NCI-H1694 (cell line): Measurements from ENCODE around the gene NBR1.
"Not testable (repeated sequence)": the region's sequence is repeated elsewhere in the genome, so short reads cannot be mapped to it uniquely, and the experiment has no call there.

Experiments
- DNase-seq: peaks from one replicate; lab custom pipeline; 2025; lab: John Stamatoyannopoulos, UW

Gene NBR1

DNA sequence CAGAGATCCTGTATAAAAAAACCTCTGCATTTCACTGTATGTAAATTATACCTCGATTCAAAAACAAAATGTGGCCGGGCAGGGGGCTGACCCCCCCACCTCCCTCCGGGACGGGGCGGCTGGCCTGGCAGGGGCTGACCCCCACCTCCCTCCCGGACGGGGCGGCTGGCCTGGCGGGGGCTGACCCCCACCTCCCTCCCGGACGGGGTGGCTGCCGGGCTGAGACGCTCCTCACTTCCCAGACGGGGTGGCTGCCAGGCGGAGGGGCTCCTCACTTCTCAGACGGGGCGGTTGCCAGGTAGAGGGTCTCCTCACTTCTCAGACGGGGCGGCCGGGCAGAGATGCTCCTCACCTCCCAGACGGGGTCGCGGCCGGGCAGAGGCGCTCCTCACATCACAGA is 11.8 kb upstream of the NBR1 start:
- DNase-seq, result not testable (repeated sequence)

DNA sequence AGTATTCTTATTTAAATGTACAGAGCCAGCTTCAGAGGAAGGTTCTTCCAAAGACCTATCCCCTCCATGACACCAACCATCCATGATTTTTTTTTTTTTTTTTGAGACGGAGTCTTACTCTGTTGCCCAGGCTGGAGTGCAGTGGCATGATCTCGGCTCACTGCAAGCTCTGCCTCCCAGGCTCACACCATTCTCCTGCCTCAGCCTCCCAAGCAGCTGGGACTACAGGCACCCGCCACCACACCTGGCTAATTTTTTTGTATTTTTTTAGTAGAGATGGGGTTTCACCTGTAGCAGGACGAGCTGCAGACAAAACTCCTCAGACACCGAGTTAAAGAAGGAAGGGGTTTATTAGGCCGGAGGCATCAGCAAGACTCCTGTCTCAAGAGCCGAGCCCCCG is 11.1 kb upstream of the NBR1 start:
- not testable (repeated sequence) for DNase-seq

DNA sequence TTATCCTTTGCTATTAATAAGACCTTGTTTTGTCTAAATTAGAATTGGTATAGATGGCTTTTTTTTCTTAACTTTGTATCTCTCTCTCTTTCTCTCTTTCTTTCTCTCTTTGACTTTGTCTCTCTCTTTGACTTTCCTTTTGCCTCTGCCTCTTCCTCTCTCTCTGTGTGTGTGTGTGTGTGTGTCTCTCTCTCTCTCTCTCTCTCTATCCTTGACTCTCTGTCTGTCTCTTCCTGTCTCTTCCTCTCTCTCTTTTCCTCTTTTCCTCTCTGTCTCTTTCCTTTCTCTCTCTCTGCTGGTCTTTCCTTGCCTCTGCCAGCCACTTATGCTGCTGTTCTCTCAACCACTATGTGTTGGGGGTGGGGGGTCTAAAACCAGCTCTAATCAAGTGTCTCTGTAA is 5.0 kb upstream of the NBR1 start:
- not testable (repeated sequence) for DNase-seq

DNA sequence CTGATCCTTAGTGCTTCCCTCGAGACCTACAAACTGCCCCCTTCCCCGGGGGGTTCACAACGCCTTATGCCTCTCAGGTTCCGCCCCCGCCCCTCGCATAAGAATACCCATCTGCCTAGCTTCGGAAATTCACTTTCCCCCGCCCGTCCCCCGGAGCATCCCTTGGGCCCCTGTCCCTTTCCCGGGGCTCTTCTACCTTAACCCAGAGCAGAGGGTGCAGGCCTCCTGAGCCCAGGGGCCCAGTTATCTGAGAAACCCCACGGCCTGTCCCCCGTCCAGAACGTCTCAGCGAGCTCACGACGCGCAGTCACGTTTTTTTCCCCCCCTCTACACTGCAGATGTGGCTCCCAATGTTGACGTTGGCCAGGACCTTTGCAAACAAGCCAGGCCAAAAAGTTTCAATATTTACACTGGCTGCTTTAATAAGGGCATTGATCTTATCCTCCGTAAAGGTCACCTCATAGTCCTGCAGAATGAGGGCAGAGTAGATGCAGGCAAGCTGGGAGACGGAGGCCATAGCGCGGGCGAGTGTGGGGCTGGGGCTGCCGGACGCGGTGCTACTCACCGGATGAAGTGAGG is 1.4 kb upstream of the NBR1 start:
- no peak for DNase-seq

DNA sequence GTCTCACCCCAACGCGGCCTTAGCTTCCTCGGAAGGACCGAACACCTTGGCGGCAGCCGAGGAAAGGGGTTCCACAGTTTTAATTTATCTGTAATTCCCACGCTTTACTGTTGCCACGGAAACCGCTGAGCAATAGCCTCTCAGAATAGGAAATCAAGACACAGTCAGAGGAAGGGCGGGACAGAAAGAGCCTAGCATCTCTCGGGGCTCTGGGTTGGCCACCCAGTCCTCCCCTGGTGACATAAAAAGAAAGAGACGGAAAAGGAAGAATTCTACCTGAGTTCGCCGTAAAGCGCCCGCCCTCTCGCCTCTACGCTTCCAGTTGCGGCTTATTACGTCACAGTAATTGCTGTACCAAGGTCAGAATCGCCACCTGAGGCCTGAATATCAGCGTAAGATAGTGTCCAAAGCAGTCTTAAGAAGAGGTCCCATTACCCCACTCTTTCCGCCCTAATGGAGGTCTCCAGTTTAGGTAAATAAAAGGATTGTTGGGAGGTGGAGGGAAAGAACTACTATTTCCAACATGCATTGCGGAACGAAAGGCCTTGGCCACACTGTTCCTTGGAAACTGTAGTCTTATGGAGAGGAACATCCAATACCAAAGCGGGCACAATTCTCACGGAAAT is 761 bp upstream of the NBR1 start:
- DNase-seq, result peak; percentile 94

DNA sequence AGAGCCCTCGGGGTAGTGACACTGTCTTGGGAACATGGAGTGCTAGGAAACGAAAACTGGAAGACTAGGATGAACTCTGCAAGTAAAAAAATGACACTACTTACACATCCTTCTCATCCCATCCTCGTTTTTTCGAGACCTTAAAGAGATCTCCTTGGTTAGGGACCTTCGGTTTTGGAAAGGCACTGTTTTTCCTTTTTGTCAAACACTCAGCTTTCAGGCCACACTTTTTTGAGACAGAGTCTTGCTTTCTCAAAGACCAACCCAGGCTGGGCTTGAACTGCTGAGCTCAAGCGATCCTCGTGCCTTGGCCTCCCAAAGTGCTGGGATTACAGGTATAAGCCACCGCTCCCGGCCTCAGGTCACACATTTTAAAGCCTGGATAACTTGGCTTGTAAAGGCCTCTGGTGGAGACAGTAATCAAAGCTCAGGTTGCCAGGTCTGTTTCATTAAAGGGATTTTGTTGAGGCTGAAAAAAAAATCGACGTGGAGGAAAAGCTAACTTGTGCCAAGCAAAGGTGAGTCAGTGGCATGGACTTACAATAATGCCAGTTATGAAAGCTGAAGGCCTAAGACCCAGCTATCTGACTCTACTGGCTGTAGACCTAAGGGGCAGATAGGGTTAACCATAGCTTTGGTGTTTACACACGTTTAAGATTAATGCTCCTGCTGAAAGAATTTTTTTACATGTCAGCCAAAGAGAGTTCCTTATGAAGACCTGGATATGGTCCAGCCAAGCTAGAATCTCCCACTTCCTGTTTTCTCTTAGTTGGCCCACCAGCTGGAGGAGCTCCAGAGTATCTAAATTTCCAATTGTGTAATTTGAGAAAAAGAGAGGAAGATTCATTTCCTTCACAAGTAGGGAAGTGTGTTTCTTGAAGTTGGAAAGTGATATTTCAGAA is 823 bp downstream of the NBR1 start:
- peak; percentile 44 for DNase-seq

DNA sequence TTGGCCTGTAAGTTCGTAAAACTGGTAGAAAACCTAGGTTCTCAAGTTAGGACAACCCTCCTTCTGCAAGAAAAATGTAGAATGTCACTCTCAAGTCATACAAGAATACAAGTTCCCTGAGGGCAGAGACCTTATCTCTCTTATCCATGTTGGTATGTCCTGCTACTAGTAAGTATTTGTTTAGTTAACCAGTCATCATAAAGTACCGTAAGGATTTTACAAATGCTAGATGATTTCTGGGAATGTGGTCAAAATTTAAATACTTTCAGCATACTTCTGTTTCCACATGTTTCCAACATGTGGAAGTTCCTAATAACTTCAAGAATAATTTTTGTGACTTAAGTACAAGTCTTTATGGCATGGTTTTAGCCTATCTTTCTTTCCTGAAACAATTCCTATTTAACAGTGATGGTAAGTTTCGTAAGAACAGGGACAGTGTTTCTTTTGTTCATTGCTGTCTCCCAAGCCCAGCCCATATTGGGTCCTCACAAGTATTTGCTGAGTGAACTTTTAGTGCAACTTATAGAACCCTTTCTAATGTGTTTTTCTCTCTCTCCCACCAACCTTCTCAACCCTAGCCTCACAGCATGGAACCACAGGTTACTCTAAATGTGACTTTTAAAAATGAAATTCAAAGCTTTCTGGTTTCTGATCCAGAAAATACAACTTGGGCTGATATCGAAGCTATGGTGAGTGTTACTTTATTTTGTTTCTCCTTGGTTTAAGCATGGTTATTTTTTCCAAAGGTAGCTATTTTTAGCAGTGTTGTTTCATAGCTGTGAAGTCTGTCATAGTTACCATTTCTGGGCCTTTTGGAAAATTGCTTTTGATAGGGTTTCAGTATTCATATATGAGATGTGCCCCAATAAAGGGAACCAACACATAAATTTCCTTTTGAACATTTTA is 4.5 kb downstream of the NBR1 start:
- no peak for DNase-seq

DNA sequence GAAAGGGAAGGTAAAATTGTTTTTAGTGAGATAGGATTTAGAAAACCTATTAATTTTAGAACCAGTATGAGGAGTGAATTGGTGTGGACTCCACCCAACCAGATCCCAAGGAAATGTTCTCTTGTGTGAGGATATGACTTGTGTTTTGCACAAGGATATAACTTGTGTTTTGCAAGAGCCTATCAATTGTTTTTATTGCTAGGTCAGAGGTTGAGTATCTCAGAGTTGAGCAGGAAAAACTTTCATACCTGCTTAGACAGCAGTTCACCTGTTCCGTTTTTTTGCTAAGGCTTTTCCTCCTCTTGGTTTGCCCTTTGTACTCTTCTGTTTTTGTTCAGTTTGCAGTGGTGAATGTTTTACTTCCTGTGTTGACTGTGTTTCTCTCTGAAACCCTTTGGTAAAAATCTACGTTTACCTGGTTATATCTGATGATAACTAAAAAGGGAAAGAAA is 5.1 kb downstream of the NBR1 start:
- DNase-seq, result no peak

DNA sequence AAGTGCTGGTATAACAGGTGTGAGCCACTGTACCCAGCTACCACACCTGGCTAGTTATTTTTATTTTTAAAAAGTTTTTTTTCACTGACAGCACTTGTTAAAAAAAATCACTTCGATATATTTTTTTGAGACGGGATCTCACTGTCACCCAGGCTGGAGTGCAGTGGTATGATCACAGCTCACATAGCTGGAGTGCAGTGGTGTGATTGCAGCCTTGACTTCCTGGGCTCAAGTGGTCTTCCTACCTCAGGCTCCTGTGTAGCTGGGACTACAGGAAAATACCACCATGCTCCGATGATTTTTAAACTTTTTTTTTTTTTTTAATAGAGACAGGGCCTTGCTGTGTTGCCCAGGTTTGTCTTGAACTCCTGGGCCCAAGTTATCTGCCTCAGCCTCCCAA is 12.9 kb downstream of the NBR1 start:
- no peak for DNase-seq

DNA sequence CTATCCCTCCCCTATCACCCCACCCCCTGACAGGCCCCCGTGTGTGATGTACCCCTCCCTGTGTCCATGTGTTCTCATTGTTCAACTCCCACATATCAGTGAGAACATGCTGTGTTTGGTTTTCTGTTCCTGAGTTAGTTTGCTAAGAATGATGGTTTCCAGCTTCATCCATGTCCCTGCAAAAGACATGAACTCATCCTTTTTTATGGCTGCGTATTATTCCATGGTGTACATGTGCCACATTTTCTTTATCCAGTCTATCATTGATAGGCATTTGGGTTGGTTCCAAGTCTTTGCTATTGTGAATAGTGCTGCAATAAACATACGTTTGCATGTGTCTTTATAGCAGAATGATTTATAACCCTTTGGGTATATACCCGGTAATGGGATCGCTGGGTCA is 15.6 kb downstream of the NBR1 start:
- not testable (repeated sequence) for DNase-seq

DNA sequence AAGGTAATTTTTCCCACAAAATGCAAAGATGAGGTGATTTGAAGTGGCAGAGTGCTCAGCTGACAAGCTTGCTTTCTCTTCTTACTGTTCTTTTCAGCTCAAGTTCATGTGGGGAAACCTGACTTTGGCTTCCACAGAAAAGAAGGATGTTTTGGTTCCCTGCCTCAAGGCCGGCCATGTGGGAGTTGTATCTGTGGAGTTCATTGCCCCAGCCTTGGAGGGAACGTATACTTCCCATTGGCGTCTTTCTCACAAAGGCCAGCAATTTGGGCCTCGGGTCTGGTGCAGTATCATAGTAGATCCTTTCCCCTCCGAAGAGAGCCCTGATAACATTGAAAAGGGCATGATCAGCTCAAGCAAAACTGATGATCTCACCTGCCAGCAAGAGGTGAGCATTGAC is 22.2 kb downstream of the NBR1 start:
- no peak for DNase-seq

DNA sequence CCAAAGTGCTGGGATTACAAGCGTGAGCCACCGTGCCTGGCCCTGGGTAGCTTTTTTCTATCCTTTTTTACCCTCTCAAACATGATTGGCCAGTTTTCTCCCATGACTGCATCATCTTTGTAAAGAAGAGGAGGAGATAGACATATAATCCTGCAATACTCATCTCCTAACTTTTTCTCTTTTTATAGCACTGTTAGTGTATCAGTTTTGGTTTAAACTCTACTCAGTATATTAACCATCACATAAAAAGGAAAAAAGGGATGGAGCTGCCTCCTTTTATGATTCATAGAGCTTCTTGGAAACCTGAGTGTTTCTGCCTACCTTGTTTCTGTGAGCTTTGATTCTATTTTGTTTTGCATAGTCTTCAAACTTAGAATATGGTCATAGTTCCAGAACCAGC is 28.6 kb downstream of the NBR1 start:
- no peak for DNase-seq

DNA sequence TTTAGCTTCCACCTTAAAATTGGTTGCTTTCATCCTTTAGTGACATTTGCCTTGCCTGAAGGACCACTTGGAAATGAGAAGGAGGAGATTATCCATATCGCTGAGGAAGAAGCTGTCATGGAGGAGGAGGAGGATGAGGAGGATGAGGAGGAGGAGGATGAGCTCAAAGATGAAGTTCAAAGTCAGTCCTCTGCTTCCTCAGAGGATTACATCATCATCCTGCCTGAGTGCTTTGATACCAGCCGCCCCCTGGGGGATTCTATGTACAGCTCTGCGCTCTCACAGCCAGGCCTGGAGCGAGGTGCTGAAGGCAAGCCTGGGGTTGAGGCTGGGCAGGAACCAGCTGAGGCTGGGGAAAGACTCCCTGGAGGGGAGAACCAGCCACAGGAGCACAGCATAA is 29.1 kb downstream of the NBR1 start:
- no peak for DNase-seq

DNA sequence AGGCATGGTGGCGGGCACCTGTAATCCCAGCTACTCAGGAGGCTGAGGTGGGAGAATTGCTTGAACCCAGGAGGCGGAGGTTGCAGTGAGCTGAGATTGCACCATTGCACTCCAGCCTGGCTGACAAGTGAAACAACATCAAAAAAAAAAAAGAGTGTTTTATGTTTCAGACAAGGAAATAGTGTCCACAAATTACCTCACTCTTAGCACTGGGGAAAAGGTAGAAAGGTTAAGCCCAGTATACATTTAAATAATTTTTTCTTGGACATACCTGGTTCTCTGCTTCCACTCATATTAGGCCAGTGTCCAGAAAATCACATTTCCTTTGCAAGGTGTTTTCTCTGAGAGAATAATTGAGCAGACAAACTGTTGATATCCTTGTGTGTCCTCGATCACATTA is 32.0 kb downstream of the NBR1 start:
- not testable (repeated sequence) for DNase-seq

DNA sequence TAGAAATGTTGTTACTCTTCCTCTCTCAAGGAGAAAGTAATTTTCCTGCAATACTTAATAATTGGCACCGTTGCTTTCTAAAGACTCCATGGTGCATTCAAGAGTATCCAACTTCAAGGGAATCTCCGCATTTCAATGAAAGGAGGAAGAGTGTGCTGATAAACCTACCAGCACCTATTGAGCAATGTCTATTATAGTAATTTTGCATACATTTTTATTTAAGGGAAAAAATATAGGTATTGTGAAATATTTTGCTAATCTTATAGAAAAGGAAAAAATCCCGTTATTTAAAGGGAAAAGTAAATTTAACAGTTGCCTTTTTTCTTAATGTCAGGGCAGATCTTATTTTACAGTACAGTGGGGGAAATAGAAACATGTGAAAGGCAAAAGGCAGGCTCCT is 39.6 kb downstream of the NBR1 start:
- no peak for DNase-seq

DNA sequence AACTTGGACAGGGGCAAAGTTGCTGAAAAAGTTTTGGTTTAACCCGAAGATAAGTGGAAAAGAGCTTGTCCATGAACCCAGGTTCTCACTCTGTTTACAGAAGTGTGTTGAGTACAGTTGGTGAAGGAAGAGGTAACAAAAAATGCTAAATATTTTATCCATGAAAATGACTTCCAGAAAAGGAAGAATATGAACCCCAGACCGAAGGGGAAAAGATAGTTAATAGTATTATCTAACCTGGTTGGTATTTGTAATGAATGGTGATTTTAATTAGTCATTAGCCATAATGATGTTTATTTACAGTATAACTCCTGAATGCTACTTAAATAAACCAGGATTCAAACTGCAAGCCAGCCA is 40.1 kb downstream of the NBR1 start:
- no peak for DNase-seq

DNA sequence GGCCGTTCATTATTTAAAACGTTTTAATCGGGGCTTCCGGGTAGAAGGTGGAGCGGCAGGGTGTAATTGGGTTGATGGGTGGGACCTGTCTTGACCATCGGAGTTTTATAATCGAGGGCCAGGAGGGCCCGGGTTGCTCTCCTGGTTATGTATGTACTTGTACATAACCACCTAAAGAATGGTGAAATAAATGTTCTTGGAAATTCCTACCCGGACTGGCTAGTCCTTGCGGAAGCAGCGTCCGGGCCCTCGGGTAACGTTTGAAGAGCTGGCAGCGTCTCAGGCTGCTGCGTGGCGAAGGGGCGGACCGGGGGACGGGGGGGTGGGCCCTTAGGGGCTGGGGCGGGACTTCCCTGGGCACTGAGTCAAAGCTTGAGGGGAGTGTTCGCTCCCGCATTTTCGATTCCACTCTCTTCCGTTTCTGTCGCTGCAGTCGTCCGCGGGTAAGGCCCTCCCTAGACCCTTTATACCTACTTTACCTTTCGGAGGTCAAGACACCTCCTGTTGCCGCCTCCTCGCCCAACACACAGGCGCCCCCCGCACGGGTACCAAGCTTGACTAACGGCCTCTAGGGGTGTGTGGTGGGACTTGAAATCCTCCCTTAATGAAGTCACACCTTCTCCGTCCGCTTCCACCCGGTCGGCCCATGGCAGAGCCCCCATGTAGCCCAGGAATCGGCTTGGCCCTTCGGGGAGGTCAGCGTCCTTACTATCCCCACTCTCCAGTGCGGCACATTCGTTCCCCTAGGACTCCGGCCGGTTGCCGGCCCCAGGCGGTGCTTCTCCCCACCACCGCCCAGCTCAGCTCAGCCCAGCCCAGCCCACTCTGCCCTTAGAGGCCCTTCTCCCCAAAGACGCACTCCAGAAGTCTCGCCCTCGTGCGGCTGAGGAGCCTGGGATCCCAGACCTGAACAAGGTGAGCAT is 40.7 kb downstream of the NBR1 start, which contains the start of gene TMEM106A:
Gene TMEM106A (plus strand): TSS at position 396 of the 923 bp plus-strand sequence. CDS start 1,167 bp downstream, outside the sequence.
- peak; percentile 58 for DNase-seq

DNA sequence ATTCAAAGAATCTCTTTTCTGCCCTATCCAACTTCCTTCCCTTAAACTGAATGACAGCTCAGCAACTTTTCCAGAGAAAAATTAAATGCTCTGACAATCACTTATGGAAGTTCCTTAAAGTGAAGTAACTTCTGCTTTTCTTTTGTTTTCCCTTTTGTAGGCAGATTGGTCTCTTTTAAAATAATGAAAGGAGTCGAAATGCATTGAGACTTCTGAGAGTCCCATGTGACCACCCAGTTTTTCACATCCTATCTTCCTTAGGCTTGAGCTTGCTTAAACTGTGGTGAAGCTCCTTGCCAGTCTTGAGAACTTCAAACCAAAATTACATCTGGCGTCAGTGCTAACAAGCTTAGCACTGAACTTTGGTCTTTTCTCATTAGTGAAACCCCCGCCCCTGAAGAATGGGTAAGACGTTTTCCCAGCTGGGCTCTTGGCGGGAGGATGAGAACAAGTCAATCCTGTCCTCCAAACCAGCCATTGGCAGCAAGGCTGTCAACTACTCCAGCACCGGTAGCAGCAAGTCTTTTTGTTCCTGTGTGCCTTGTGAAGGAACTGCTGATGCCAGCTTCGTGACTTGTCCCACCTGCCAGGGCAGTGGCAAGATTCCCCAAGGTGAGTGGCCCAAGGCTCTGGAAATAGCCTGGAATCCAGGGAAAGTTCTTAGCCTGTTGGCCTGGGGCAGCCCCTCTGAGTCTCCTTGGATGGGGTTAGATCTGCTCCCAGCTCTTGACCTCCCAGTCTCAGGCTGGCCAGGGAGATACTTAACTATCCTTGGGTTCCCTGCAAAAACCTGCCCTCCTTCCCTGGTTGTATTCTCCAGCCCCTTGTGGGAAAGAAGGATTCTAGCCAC is 41.9 kb downstream of the NBR1 start:
- no peak for DNase-seq

DNA sequence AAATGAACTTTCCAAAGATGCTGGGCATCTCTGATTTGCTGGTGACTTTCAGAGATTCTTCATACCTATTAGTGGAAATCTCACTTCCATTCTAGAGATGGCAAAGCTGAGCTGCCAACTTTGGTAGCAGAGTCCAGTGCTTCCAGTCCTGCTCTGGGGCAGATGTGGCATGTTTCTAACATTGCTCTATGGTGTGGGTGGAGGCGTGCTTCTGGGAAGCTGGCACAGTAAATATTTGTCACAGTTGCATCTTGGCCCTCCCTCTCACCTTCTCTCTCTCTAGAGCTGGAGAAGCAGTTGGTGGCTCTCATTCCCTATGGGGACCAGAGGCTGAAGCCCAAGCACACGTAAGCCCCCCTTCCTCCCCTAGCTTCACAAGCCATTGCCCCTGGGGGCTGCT is 42.5 kb downstream of the NBR1 start:
- DNase-seq, result no peak

DNA sequence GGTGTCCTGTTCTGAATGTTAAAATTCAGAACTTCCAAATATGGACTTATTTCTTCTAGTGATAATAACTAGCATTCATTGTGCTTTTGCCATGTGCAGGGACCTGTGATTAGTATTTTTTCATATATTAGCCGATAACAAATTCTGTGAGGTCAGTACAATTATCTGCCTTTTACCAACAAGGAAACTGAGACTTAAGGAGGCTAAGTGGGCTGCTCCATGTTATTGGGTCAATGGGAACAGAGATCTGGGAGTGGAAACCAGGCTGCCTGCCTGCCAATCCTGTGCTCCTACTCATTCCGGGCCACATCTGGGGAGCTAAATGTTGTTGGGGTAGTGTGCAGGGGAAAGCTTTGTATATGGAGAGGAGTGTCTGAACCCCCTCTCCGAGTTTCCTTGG is 44.3 kb downstream of the NBR1 start:
- DNase-seq, result no peak
